RPMI7951 (cell line): ENCODE measurements around the gene CENPQ. TPM values are rescaled to one million over a fixed set of nuclear protein-coding genes. Genes with fewer than 3 reads are reported as not detected.
"Not testable (repeated sequence)": the region's sequence is repeated elsewhere in the genome, so short reads cannot be mapped to it uniquely, and the experiment has no call there.

Source experiments
- DNase-seq: peaks from one replicate; pipeline ENCODE4 v3.0.0-alpha.2; 2012; ENCODE audit warnings: low read depth
- total RNA-seq: library from RNA; depleted of rRNA; stranded (reverse); fragments of >200 nt; shearing (Covaris generic); gene quantifications from 2 replicates; pipeline ENCODE4 v1.2.3, GENCODE V29; 2014; rRNA removed

The CENPQ gene
- total RNA-seq, result 45.4 and 56.4 TPM in 2 replicates

DNA sequence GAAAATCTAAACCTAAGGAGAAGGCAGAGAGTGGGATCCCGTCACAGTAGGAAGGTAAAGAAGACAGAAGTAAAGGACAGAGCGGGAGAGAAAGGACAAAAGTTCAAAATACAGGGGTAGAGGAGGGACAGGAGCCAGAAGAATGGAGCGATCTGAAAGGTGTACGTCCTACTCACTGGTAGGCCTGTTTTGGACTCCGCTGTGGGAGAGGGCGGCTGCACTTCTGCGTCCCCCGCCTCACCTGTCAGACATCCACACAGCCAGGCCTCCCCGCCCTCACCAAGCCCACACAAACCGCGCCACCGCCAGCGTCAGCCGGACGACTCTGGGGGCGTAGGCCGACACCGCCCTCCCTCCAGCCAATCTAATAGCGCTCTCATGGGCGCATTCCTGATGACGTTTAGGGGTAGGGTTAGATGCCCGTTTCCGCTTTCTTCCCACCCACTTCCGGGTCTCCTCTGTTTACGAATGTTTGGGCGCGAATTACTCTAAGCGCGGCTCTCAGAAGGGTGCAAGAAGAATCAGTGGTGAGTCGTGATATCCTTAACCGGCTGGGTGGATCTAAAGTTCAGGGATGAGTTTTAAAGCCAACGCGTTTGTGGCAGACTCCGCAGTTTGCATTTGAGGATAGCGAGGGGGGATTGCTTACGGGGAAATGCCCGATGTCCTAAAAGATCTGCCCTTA lies at the start of gene CENPQ, which contains the start of gene MMUT:
Gene CENPQ (plus strand): TSS at position 444 of the 685 bp plus-strand sequence. CDS start 6,807 bp downstream, outside the sequence.
Gene MMUT (minus strand): TSS at position 327 of the 685 bp plus-strand sequence. CDS start 3,787 bp downstream, outside the sequence.
- peak; percentile 94 for DNase-seq

GRCh38 chr6:49415358-49415757 lies 47.8 kb upstream of the CENPQ start:
- DNase-seq, result no peak

GRCh38 chr6:49416195-49416594 lies 47.0 kb upstream of the CENPQ start:
- no peak for DNase-seq

DNA sequence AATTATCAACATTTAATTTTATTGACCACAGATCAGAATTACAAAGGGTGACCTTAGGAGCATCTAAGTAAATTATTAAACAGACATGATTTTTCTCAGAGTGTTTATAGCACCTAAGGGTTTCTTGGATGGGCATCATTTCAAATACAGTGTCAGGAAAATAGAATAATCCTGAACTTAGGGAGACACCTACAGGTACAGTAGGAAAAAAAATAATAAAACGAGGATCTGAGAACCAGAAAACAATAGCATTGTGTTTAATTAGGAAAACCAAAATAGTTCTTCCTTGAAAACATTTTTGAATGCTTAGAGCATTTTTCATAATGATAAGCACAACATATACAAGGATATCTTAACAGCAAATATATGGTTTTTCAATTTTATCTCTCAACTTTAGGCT lies 39.4 kb upstream of the CENPQ start:
- DNase-seq, result peak; percentile 9

GRCh38 chr6:49430187-49430586 lies 33.0 kb upstream of the CENPQ start:
- peak; percentile 3 for DNase-seq

DNA sequence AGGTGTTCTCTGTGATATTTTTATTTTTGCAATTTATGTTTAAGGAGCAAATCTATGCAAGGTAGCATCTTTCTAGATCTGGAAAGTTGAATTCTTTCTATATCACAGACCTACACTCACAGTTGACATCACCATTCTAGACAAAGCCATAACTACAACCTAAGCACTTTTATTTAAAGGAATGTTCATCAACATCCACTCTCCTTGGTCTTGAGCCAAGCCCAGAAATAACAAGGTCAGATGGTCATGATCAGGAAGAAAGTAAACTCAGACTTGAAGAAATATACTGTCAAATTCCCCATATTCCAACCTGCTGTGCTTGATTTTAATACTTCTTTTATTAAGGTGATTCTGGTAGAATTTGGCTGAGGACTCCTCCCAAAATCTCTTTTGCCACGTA lies 32.3 kb upstream of the CENPQ start:
- no peak for DNase-seq

GRCh38 chr6:49453221-49453620 lies 9.9 kb upstream of the CENPQ start:
- peak; percentile 2 for DNase-seq

GRCh38 chr6:49454787-49455709 lies 8.1 kb upstream of the CENPQ start:
- no peak for DNase-seq

GRCh38 chr6:49457771-49458170 lies 5.4 kb upstream of the CENPQ start:
- peak; percentile 1 for DNase-seq

GRCh38 chr6:49462071-49462470 lies 1.1 kb upstream of the CENPQ start:
- DNase-seq, result peak; percentile 4

- peak; percentile 3 for DNase-seq
Measured at GRCh38 chr6:49462599-49462926, 607 bp upstream of the CENPQ start.

GRCh38 chr6:49463612-49463967 lies 420 bp downstream of the CENPQ start:
- DNase-seq, result no peak

- DNase-seq, result no peak
Measured at GRCh38 chr6:49464691-49465090, 1.5 kb downstream of the CENPQ start.

DNA sequence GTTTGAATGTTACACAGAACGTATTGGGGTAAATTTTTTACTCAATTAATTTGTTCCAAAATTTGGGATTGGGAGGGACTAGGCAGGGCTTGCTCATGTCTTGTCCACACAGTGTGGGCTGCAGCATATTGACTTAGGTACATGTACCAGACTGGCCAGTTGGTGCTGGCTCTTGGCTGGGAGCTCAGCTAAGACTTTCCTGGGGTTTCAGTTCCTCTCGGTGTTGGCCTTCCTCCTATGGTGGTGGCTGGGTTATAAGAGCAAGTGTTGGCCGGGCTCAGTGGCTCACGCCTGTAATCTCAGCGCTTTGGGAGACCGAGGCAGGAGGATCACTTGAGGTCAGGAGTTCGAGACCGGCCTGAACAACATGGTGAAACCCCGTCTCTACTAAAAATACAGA lies 4.9 kb downstream of the CENPQ start:
- no peak for DNase-seq

DNA sequence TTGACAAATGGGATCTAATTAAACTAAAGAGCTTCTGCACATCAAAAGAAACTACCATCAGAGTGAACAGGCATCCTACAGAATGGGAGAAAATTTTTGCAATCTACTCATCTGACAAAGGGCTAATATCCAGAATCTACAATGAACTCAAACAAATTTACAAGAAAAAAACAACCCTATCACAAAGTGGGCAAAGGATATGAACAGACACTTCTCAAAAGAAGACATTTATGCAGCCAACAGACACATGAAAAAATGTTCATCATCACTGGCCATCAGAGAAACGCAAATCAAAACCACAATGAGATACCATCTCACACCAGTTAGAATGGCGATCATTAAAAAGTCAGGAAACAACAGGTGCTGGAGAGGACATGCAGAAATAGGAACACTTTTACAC lies 13.4 kb downstream of the CENPQ start:
- not testable (repeated sequence) for DNase-seq

GRCh38 chr6:49479308-49479970 lies 16.3 kb downstream of the CENPQ start:
- no peak for DNase-seq

DNA sequence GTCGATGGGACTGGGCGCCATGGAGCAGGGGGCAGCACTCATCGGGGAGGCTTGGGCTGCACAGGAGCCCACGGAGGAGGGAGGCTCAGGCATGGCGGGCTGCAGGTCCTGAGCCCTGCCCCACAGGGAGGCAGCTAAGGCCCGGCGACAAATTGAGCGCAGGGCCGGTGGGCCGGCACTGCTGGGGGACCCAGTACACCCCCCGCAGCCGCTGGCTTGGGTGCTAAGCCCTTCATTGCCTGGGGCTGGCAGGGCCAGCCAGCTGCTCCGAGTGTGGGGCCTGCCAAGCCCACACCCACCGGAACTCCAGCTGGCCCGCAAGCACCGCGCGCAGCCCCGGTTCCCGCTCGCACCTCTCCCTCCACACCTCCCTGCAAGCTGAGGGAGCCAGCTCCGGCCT lies 18.7 kb downstream of the CENPQ start:
- not testable (repeated sequence) for DNase-seq

- not testable (repeated sequence) for DNase-seq
Measured at GRCh38 chr6:49483380-49483779, 20.2 kb downstream of the CENPQ start.

- no peak for DNase-seq
Measured at GRCh38 chr6:49490633-49491032, 27.5 kb downstream of the CENPQ start.

GRCh38 chr6:49497304-49497703 lies 34.1 kb downstream of the CENPQ start:
- no peak for DNase-seq

- DNase-seq, result no peak
Measured at GRCh38 chr6:49499126-49499525, 36.0 kb downstream of the CENPQ start.

GRCh38 chr6:49499623-49500022 lies 36.5 kb downstream of the CENPQ start, which contains the start of gene GLYATL3:
Gene GLYATL3 (plus strand): TSS chr6:49499923. CDS start chr6:49511991, 12,068 bp downstream.
- no peak for DNase-seq
